Stimulated activated CD8-positive, alpha-beta memory T cell treated with anti-CD3 and anti-CD28 coated beads, Interleukin-4, amount 100 ng/mL, for 1 hour (primary cell): ENCODE results near the gene TBCK.

Experiments
- DNase-seq, 2 donors: peaks; one replicate each; pipeline ENCODE4 v3.0.0-alpha.2; 2020; ENCODE audit warnings: low read depth in 2 of 2, low spot score in 1 of 2

The TBCK gene

DNA sequence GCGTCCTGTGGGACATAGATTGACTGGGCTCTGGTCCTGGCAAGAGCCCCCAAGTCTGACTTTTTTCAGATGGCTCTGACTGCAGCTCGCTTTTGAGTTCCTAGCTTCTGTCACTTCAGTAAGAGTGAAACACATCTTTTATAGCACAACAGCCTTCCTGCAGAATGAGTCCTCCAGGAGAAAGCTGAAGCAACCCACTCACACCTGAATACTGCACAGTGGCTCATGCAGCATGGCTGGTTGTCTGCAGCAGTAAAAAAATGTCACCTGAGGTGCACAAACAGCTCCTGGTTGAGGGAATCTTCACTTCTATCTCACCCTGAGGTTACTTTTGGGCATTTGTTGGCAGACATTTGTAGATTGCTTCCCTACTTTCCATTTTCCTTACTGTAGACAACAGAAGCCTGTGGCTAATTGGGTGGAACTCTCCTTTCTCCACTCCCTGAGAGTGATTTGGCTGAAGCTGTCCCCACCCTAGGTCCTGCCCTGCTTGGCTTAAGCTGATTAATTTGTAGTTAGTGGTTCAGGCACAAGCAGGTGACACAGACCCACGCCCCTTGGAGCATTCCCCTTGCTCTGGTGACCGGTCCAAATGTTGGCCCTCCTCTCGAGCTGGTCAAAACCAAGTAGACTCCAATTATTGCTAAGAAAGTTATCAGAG, 321.0 kb downstream of the TBCK start:
- DNase-seq: no peak

DNA sequence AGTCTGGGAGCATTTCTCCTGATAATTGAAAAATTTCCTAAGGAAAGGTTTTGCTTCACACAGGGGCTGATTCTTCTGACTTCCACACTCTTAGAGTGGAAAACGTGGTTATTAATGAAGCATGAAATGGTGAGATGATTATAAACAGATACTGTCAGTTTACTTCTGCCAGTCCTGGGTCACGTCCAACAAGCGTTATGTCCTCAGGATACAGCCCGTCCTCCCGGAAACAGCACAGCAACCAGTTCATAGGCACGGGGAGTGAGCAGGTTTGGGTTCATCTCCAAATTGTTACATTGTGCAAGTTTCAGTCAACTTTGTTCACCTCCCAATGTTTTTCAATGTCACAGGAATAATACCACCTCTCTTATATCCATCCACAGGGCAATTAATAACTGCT, 321.9 kb downstream of the TBCK start:
- DNase-seq: no peak

DNA sequence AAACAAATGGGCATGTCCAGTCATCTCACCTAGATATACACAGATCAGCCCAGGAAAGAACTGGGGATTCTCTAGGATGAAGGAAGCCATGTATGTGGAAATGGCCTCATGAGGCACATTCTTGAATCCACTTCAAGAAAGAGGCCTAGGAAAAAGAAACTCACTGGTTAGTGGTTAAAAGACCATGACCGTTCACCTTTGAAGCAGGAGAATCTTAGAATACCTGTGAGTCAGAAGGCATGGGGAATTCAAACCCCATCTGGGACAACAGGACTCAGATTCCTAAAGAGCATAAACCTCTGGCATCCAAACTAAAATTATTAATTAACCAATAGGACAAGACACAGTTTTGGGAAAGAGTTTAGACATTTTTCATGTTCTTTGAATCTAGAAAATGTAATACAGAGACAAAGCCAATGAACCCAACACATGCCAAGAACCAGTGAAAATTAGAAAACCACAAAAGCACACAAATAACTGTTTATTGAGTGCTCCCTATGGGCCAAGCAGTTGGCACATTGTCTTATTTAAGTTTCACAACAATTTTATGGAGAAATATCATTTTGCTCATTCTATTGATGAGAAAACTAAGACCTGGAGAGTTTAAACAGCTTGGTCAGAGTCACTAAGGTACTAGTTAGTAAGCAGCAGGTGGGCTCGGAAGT, 323.2 kb downstream of the TBCK start:
- no peak for DNase-seq

DNA sequence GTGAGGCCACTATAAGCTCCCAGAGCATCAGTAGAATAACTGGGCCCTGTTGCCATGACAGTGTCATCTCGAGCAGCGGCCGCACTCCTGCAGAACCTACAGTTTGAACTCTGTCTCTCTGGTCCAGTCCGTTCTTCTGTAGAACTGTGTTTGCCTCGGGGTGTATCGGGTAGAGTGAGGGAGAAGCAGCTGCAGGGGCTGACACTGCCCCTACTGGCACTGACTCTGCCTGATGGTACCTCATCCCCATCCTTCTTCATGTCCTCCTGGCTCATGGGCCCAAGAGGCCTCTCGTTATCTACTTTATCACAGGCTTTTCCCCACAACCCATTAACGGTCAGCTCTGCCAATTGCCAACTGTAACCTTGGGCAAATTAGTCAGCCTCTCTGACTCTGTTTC, 324.3 kb downstream of the TBCK start:
- no peak for DNase-seq
